DND-41 (cell line): ENCODE results near the gene NR0B2.
A peak's percentile ranks its signal among the peaks of the same experiment; 100 is the strongest.
"Not testable (repeated sequence)": the region's sequence is repeated elsewhere in the genome, so short reads cannot be mapped to it uniquely, and the experiment has no call there.

Experiments
- ATAC-seq: fragments of 200-7000 bp; cut with Tn5 transposase; 3 replicates; pipeline ENCODE4 v1.9.1; 2021; ENCODE audit warnings: low read depth; ENCODE audit not compliant: insufficient read depth
- DNase-seq: peaks from one replicate; pipeline ENCODE4 v3.0.0-alpha.2; 2020
- H2AFZ ChIP-seq: 2 replicates; pipeline ENCODE4 v1.6.0; 2012; ENCODE audit warnings: low read depth, low read length
- H3K27ac ChIP-seq: 2 replicates; pipeline ENCODE4 v1.5.1; 2012; ENCODE audit warnings: low read length, inconsistent platforms
- H3K27me3 ChIP-seq: fragments of 200-600 bp; sonication (generic); 2 replicates; pipeline ENCODE4 v1.6.0; 2012; ENCODE audit warnings: low read length, mild to moderate bottlenecking, inconsistent platforms; ENCODE audit not compliant: insufficient read depth, poor library complexity
- H3K36me3 ChIP-seq: 2 replicates; pipeline ENCODE4 v1.5.1; 2012; ENCODE audit warnings: low read length, inconsistent platforms; ENCODE audit not compliant: insufficient read depth
- H3K4me1 ChIP-seq: 2 replicates; pipeline ENCODE4 v1.5.1; 2012; ENCODE audit warnings: mild to moderate bottlenecking, low read length; ENCODE audit not compliant: insufficient read depth
- H3K4me2 ChIP-seq: 2 replicates; pipeline ENCODE4 v1.6.0; 2012; ENCODE audit warnings: mild to moderate bottlenecking, moderate library complexity, low read length, inconsistent platforms; ENCODE audit not compliant: insufficient read depth
- H3K4me3 ChIP-seq, 2 experiments: fragments of 200-600 bp in 1 of 2; shearing (Covaris generic) in 1 of 2; 2 replicates each; pipeline ENCODE4 v1.5.1; 2012 to 2016; ENCODE audit warnings: inconsistent platforms in 2 of 2, low read length in 2 of 2, mild to moderate bottlenecking in 2 of 2, low read depth in 1 of 2, moderate library complexity in 1 of 2
- H3K79me2 ChIP-seq: 2 replicates; pipeline ENCODE4 v1.6.0; 2012; ENCODE audit warnings: low read length, inconsistent platforms; ENCODE audit not compliant: insufficient read depth
- H3K9ac ChIP-seq: 2 replicates; pipeline ENCODE4 v1.6.0; 2012; ENCODE audit warnings: low read depth, mild to moderate bottlenecking, inconsistent platforms, low read length, moderate library complexity
- H3K9me3 ChIP-seq: 2 replicates; pipeline ENCODE4 v1.5.1; 2012; ENCODE audit warnings: low read length, moderate library complexity, mild to moderate bottlenecking, inconsistent platforms; ENCODE audit not compliant: insufficient read depth, severe bottlenecking
- H4K20me1 ChIP-seq: 2 replicates; pipeline ENCODE4 v1.6.0; 2012; ENCODE audit warnings: low read length; ENCODE audit not compliant: insufficient read depth
- CTCF ChIP-seq: IDR thresholded peaks from 2 replicates; pipeline ENCODE4 v1.5.1; 2012; ENCODE audit warnings: borderline replicate concordance, low read length, moderate library complexity, mild to moderate bottlenecking; ENCODE audit not compliant: poor library complexity, severe bottlenecking; ENCODE audit errors: extremely low read depth
- EZH2 ChIP-seq: IDR thresholded peaks from 3 replicates; pipeline ENCODE4 v1.6.1; 2012; ENCODE audit warnings: borderline replicate concordance, low read depth, mild to moderate bottlenecking, moderate library complexity, low read length, inconsistent platforms; ENCODE audit not compliant: severe bottlenecking

Gene NR0B2

GRCh38 chr1:26877326-26877725 is 36.4 kb downstream of the NR0B2 start:
- H3K79me2 ChIP-seq, result no peaks in the 10 kb centered on the region
- no peak overlapping the region for H3K4me2 ChIP-seq
- TF ChIP-seq EZH2 (no peak), CTCF (no peak)
- no peak for ATAC-seq
- H3K36me3 ChIP-seq, result peaks cover 45% of the 10 kb centered on the region
- H3K9me3 ChIP-seq, result no peaks in the 10 kb centered on the region
- H3K4me3 ChIP-seq, result no peak overlapping the region
- H3K27ac ChIP-seq, result no peak overlapping the region
- DNase-seq, result no peak
- no peaks in the 10 kb centered on the region for H3K4me1 ChIP-seq
- no peak overlapping the region for H3K9ac ChIP-seq
- H3K27me3 ChIP-seq, result no peaks in the 10 kb centered on the region
- H2AFZ ChIP-seq, result no peak overlapping the region
- peaks cover 7% of the 10 kb centered on the region; the same call in 1 of the 2 replicates for H4K20me1 ChIP-seq

- no peak overlapping the region for H3K4me3 ChIP-seq
- no peak overlapping the region for H2AFZ ChIP-seq
- H3K36me3 ChIP-seq, result peaks cover 24% of the 10 kb centered on the region
- DNase-seq (no peak), ATAC-seq (no peak)
- no peaks in the 10 kb centered on the region for H3K9me3 ChIP-seq
- H3K79me2 ChIP-seq, result no peaks in the 10 kb centered on the region
- H3K4me2 ChIP-seq, result no peak overlapping the region
- no peak overlapping the region for H3K27ac ChIP-seq
- H3K9ac ChIP-seq, result no peak overlapping the region
- TF ChIP-seq CTCF, result no peak
- no peak for TF ChIP-seq EZH2
- 0 out of 2 replicates have a peak, but pooled peaks cover 3% of the 10 kb centered on the region for H4K20me1 ChIP-seq
- no peaks in the 10 kb centered on the region for H3K27me3 ChIP-seq
- no peaks in the 10 kb centered on the region for H3K4me1 ChIP-seq
Measured at GRCh38 chr1:26874896-26875295, 38.9 kb downstream of the NR0B2 start.

- not testable (repeated sequence) for H3K27ac ChIP-seq, H3K4me1 ChIP-seq, H3K4me2 ChIP-seq, H2AFZ ChIP-seq, H3K4me3 ChIP-seq, H3K9ac ChIP-seq, H3K79me2 ChIP-seq, ATAC-seq, H3K27me3 ChIP-seq, H4K20me1 ChIP-seq, H3K9me3 ChIP-seq, DNase-seq
- H3K36me3 ChIP-seq, result peaks cover 16% of the 10 kb centered on the region
Measured at GRCh38 chr1:26873097-26873496, 40.7 kb downstream of the NR0B2 start.

- Histone ChIP-seq H3K9me3 (no peaks in the 10 kb centered on the region), H3K4me3 (peak overlapping the region; percentile 80 to 85), H3K4me1 (peaks cover 21% of the 10 kb centered on the region), H3K4me2 (peak overlapping the region; percentile 95), H3K27ac (peak overlapping the region; percentile 99), H4K20me1 (no peaks in the 10 kb centered on the region), H3K9ac (peak overlapping the region; percentile 99), H3K79me2 (no peaks in the 10 kb centered on the region; the same call in 1 of the 2 replicates), H3K27me3 (no peaks in the 10 kb centered on the region), H3K36me3 (no peaks in the 10 kb centered on the region; the same call in 1 of the 2 replicates), H2AFZ (peak overlapping the region; percentile 93)
- peak; percentile 98 for DNase-seq
- TF ChIP-seq EZH2 (no peak), CTCF (peak; percentile 14)
- peak; percentile 93 for ATAC-seq
Measured at GRCh38 chr1:26864610-26865480, 48.9 kb downstream of the NR0B2 start.
